ENCODE data around the gene SLC25A39.

Gene SLC25A39

GRCh38 chr17:44314031-44314430 lies 10.6 kb downstream of the SLC25A39 start:
- H3K27ac ChIP-seq, result no peak overlapping the region
- TF ChIP-seq CTCF (IDR thresholded peaks at IDR 0.05) (no peak), ZFX (IDR thresholded peaks at IDR 0.05; ENCODE audit: borderline replicate concordance) (no peak)

GRCh38 chr17:44312396-44313104 lies 12.1 kb downstream of the SLC25A39 start:
- TF ChIP-seq CTCF (IDR thresholded peaks at IDR 0.05) (no peak), ZFX (IDR thresholded peaks at IDR 0.05; ENCODE audit: borderline replicate concordance) (no peak)
- no peak overlapping the region for H3K27ac ChIP-seq

- no peak overlapping the region for H3K27ac ChIP-seq
- TF ChIP-seq ZFX (IDR thresholded peaks at IDR 0.05; ENCODE audit: borderline replicate concordance), result no peak
- TF ChIP-seq CTCF (IDR thresholded peaks at IDR 0.05), result no peak
Observed at GRCh38 chr17:44311562-44312181, 13.0 kb downstream of the SLC25A39 start.

GRCh38 chr17:44310609-44311376 lies 13.8 kb downstream of the SLC25A39 start:
- TF ChIP-seq CTCF (IDR thresholded peaks at IDR 0.05), result no peak
- no peak for TF ChIP-seq ZFX (IDR thresholded peaks at IDR 0.05; ENCODE audit: borderline replicate concordance)

GRCh38 chr17:44310188-44310587 lies 14.4 kb downstream of the SLC25A39 start:
- no peak for TF ChIP-seq CTCF (IDR thresholded peaks at IDR 0.05)
- no peak overlapping the region for H3K27ac ChIP-seq

More at GRCh38 chr17:44310609-44311376, 13.8 kb downstream of the SLC25A39 start:
- no peak overlapping the region for H3K27ac ChIP-seq

- H3K27ac ChIP-seq, result no peak overlapping the region
- TF ChIP-seq ZFX (IDR thresholded peaks at IDR 0.05; ENCODE audit: borderline replicate concordance), result no peak
- TF ChIP-seq CTCF (IDR thresholded peaks at IDR 0.05), result no peak
Observed at GRCh38 chr17:44309472-44309871, 15.2 kb downstream of the SLC25A39 start.

- TF ChIP-seq ZFX (IDR thresholded peaks at IDR 0.05; ENCODE audit: borderline replicate concordance) (no peak), CTCF (IDR thresholded peaks at IDR 0.05) (no peak)
- H3K27ac ChIP-seq, result no peak overlapping the region
Observed at GRCh38 chr17:44308865-44309264, 15.8 kb downstream of the SLC25A39 start.
